Inflammatory macrophage treated with lipopolysaccharide for 1 hour (primary cell): ENCODE results near the gene PAQR8.

Experiments used
- DNase-seq, 2 donors: peaks; one replicate each; pipeline ENCODE4 v3.0.0-alpha.2; 2020 to 2022

Gene PAQR8

DNA sequence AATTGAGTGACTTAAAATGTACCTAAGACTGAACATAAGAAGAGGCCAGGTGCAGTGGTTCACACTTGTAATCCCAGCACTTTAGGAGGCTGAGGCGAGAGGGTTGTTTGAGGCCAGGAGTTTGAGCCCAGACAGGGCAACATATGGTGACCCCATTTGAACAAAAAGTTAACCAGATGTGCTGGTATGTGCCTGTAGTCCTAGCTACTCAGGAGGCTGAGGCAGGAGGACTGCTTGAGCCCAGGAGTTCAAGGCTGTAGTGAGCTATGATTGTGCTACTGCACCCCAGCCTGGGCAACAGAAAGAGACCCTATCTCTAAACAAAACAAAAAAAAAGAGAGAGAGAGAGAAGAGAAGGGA is 10.1 kb upstream of the PAQR8 start:
- DNase-seq: no peak

DNA sequence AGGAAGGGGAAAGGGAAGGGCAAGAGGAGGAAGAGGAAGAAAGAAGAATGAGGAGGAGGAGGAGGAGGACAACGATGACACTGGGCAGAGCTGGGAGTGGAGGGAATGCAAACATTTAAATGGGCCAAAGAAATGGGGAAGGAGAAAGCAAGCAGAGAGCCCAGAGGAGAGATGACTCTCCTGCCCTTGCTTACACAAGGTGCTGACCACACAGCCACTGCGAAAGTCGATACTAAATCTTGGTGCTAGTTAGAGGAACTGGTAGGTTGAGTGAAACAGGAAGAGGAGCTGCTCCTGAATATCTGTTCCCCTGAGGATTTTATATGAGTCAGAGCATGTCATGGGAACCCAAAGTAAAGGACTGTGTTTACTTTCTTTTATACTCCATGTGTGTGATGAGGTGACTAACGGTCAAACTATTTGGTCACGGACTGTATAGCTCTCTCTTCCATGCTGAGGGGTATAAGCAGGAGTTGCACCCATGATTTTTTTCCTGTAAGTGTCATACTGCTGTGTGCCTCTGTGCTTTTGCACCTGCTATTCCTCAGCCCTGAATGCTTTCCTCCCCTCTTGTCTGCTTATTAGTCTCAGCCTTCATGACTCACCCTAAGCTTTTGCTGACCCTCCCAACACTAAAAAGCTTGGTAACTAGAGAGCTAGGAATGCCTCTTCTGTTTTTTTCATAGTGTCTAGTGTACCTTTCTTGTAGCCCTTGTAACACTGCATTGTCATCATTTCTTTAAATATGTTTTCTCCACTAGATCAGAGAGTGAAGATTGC is 9.5 kb upstream of the PAQR8 start:
- peak; percentile 83 to 96 for DNase-seq

DNA sequence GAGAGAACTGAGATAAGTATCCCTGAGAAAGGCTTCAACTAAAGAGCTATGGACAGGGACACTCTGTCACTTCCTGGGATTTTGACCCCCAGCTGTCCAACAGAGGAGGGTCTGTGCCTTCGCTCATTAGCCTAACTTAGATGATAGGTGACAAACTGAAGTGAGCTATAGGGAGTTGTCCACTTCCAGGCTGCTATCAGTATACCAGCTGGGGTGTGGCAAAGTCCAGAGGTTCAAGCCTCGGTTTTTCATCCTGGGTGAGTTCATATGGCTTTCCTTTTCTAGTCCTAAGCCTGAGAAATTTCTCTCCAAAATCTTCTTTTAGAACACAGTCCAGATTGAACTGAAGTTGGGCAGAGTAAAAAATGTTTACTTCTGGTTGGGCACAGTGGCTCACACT is 5.9 kb upstream of the PAQR8 start:
- DNase-seq: no peak

DNA sequence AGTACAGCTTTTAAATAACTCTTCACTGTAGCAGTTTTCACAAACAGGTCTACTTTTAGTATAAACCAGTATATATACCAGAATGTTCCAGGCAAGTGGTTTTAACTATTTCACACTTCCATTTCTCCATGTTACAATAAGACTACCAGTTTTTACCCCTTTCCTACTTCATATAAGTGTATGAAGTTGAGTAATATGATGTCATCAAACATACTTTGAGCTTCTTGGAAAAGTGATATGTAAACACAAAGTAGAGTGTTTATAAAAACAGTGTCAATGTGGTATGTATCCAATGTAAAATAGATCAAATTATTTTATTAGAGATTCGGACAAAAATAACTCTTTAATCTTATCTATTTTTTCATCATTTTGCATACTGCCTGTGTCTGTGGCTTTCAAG is 2.5 kb upstream of the PAQR8 start:
- no peak for DNase-seq

DNA sequence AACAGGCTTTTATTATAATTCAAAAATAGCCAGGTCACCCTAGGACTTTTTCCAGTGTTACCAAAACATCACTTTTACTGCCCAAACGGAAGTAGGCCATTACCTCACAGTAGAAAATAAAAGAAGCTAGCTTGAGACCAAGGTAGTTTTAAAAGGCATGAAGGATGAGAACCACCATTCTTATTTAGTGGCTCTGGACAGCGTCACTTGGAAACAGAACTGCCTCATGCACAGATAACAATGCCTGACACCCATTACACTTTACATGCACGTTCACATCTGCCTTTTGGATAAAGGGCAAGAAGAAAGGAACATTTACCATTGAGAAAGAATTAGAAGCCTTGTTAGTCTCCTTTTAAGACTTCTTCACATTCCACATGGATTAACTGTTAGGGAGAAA is 1.9 kb upstream of the PAQR8 start:
- DNase-seq: no peak

DNA sequence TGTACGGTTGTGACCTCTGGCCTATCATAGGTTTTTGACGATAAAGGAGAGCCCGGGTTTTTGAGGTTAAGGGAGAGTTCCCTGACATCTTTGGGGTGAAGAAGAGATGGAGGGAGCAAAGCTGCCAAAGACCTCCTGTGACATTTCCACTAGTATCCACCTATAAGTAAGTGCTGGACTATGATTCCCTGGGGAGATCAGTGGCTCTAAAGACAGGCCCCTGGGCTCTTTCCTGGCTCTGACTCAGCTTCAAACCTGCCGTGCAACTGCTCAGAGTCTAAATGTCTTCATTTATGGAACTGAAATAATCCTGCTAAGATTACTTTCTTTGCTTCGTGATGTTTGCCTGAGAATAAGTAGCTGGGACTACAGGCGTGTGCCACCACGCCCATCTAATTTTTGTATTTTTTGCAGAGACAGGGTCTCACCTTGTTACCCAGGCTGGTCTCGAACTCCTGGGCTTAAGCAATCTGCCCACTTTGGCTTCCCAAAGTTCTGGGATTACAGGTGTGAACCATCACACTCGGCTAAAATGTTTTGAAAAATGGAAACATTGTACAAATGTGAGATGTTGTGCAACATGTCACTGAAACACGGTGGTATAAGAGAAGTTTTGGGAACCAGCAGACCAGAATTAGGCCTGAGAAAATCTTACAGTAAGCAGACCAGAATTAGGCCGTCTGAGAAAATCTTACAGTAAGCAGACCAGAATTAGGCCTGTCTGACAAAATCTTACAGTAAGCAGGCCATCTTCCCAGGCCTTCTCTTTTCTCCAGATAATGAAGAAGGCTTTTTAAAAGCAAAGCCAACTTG is 1.1 kb upstream of the PAQR8 start:
- DNase-seq: no peak

DNA sequence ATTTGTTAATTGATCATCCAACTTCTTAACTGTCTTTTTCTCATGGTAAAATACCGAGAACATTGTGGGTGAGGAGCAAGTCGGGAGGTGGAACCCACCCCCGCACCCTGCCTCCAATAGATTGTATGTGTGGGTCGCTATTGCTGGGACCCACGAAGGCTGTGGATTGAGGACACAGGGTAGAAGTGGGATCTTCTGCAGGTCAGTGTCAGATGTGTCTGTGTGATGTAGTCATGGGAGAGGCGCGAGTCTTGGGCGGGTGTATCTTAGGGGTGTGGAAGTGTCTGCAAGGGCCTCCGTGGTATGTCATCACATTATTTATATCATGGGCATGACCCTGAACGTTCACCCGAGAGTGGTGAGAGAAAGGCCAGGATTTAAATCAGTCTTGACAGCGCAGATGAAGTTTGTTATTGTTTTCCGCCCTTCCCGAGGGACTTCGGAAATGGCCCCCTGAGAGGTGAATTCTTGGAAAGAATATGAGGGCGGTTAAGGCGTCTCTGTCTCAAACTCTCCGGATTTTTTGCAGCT is 472 bp upstream of the PAQR8 start:
- peak; percentile 38 to 76 for DNase-seq

DNA sequence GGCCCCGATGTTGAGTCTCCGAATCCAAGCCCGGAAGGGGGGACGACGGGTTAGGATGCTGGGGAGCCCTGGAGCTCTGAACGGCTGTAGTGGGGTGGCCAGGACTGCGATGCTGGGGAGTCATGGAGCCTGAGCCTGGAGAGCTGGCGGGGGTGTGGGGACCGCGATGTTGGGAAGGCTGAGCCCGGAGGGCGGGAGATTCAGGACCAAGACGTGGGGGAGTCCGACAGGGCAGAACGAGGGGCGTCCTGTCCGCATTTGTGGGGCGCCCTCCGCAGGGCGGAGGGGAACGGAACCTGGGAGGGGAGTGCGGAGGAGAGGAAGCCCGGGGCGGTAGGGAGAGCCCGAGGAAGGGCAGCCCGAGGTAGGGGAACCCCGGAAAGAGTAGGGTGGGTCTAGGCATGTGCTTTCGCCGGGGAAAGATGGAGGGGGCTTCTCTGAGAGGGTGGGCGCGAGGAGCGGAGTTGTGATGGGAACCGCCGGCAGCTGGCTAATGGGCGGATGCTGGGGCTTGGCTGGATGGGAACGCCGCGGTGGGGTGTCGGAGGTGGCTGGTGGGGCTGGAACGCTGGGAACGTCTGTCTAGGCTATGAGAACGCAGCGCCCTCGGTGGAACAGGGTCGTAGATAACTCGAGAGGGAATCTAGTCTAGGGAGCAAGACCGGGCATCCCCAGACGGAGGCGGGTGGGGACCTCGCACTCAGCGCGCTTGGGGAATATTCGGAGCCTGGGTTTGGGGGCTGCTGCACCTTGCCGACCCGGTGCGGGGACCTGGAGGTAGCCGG is 684 bp downstream of the PAQR8 start:
- DNase-seq: peak in 1 of 2 donors; percentile 38

DNA sequence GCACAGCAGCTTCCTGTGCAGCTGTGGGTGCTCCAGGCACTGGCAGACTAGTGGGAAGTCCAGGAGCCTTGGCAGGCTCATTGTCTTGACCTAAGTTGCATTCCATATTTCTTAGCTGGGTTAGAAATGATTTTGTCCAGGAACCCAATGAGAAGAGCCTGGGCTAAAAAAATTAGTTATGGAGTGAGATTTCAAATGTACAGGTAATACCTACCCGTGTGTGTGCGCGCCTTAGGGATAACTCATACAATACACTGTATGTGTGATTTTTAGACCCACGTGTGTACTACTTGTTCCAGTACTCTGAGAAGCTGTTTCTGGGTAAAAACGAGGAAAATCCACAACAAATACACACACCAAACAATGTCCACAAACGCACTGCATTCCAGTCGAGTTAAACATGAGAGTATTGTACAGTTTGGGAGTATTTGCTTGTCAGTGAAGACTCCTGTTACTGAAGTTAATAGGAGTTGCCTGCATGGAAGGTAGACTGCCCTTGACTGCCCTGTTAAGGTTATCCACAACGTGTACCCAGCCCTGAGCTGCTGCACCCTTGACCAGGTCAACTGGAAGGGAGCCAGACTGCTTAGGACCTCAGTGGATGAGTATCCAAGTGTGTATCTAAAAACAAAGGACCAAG is 1.4 kb downstream of the PAQR8 start:
- no peak for DNase-seq

DNA sequence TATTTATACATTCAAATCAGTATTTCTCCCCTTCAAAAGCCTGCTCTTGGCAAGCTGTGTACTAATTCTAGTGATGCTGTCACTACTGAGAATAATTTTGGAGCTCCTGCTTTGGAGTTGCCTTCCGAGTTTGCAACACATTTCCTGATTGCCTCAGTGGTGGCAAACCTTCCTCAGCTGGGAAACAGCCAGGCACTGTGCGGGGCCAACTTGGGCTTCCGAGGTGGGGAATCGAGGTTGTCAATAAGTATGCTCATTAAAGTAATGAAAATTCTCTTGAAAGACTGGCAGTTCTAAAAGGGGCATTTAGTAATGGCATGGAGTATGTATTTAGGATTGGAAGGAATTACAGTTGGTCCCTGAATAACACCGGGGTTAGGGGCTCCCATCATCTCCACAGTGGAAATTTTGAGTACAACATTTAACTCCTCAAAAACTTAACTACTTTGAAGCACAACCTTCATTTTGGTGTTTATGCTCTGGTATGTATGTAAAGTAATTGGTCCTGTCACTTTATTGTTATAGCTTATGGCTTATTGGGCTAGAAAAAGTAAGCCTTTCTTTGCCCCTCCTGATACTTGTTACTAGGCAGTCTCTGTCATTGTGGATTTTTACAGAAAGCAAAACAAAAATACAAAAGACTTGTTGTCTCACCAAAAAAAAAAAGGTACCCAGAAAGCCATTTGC is 2.7 kb downstream of the PAQR8 start:
- no peak for DNase-seq

DNA sequence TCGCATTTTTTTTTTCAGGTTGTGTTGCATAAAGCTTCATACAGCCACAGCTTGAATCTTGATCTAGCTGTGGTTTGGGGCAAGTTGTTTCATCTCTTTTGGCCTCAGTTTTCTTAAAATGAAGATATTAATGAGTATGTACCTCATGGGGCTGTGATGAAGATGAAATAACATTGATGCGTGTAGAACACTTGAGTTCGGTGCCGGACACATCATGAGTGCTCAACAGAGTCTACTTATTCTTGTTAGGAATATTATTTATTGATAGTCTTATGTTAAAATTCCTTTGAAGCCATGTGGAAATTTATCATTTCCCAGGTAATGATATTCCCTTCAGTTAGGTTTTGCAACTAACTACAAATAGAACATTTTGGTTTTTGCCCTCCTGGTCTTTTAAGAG is 3.4 kb downstream of the PAQR8 start:
- DNase-seq: no peak

DNA sequence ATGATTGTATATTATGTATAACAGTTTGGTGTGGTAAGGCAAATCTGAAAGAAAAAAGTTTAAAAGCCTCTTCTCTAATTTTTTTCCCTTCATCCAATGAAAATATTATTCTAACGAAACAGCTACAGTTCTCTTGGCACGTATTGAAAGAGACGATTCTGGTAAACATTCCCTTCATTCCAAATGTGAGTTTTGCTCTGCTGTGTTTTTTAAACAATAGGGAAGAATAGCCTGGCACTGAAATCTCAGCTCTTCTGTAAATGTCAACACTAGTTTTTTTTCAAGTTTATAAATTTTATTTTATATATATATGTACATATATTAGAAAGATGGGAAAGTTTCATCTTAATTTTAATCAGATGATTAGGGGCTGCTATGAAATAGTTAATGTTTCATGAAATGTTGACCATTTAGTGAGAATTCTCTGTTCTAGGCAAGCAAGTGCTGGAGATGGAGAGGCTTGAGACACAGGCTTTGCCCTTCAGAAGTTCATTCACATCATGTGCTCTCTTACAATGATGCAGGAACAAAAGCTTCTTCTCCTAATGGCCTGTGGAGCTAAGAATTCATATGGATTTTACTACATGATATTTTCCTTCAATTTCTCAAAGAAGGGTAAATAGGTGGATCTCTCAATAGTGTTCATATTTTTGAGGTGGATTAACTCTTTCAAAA is 4.1 kb downstream of the PAQR8 start:
- no peak for DNase-seq

DNA sequence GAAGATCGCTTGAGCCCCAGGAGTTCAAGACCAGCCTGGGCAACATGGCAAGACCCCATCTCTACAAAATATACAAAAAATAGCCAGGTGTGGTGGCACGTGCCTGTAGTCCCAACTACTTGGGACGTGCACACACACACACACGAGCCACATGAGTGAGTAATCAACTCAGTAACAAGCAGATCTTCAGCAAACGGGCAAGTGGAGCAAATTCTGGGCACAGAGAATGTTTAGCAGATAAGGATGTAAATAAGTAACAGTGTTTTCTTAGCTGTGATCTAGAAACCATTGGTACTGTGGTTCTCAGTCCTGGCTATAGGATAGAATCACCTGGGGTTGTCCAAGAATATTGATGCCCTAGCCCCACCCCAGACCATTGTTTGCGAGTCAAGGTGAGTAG is 6.1 kb downstream of the PAQR8 start:
- DNase-seq: no peak

DNA sequence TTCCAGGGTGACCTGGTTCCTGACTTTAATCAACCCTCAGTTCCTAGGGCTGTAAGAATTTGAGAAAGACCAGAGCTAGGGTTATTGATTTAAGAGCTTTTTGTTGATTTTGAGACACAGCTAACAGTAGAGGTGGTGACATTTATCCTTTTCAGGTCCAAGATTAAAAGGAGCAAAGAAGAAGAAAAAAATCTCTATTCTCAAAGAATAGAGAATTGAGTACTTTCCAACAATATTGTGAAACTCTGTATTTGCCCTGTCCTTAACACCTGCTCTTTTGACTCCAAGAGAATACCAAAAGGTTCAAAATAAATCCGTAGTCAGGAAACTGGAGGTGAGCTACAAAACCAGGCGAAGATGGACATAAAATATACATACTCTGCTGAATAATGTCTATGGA is 7.3 kb downstream of the PAQR8 start:
- no peak for DNase-seq

DNA sequence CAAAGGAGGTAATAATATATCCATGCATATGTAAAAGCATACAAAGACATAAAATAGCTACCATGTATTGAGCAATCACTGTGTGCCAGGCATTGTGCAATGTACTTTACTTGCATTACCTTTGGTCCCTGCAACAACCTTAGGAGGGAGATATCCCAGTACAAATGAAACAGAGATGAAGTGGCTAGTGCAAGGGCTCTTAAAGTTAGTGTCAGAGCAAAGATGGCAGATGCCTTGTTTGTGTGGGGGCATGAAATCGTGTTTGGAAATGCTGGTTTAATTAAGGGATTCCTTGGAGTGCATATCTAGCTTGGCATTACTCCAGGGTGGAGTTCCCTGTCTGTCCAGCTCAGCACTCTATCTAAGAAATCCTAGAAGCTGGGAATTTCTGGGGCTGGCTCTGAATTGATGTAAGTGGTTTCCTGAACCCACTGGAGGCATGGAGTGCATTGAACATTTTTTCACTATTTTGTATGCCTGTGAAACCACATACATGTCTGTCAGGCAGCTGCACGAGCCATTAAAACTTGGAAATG is 9.8 kb downstream of the PAQR8 start:
- no peak for DNase-seq

DNA sequence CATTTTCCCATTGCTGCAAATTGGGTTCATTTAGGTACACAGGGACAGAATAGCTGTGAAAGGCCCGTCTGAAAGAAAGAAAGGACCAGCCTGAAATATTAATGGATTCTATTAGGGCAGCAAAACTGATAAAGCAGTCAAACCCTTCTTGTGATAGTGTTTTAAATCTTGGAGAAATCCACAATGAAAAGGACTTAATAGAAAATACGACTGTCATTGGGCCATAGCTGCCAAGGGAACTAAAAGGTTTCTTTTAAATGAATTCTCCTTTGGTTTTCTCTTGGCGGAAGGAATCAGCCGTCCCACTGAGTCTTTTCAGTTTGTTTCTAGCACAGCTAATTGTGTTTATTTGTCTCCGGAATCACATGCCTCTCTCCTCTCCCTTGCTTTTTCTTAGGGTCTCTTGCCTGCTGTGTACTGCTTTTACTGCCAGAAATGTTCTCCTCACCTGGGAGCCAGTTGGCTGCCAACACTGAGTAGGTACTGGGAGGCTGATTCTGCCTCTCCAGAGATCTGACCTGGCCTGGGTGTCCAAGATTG is 11.3 kb downstream of the PAQR8 start:
- no peak for DNase-seq

DNA sequence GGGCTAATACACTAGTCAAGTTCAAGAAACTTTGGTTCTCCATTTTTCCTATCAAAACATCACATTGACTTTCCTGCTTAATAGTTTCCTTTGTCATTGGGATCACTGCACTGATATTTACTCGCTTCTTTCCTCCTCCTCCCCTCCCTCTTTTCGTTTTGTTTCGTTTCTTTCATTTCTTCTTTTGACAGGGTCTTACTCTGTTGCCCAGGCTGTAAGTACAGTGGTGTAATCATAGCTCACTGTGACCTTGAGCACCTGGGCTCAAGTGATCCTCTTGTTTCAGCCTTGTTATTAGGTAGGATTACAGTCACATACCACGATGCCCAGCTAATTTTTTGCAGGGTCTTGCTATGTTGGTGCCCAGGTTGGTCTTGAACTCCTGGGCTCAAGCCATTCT is 12.3 kb downstream of the PAQR8 start:
- DNase-seq: no peak

DNA sequence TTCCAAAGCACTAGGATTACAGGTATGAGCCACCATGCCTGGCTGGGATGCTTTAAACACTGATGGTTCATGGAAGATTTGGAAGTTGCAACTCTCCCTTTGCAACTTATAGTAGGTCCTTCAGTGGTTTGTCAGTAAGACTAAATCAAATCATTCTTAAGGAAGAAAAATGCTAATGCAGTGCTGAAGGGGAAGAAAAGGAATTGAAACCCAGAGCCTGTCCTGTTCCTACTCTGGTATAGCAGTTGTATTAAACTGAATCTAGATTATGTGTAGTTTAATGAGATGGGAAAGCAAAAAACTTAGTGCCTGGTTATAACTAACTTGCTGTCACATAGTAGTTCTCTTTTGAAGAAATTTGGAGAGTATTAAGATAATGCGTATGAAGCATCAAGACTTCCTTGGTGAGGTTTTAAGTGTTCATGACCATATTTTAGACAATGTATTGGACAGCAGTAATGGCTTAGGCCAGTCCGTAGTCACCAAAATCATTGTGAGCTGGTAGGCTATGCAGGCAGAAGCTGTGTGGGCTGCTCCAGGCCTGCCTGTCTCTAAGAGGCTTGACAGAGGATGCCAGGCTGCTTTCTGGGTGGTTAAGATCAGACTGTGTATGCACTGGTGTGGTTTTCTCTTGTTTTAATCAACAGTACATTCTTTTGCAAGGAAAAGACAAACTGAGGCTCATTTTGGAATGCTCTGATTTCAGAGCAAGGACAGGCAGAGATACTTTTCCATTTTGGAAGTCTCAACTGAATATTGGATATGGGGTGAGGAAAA is 14.0 kb downstream of the PAQR8 start:
- no peak for DNase-seq

DNA sequence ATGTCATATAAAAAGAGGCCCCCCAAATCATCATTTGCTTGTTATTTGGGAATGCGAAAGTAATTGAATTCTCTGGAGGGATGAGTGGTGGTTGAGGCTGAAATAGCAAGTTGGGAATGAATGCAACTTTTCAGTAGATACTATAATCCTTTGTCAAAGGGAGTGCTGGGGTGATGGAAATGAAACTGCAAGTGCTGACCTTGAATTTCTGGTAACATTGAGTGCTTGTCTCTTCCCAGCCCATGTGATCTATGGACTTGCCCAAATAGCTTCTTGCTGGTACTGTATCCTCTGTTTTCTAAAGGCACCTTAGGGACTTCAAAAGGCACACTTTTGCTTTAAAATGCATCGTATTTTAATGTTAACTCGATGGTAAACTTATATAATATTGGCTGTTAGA is 14.8 kb downstream of the PAQR8 start:
- no peak for DNase-seq

DNA sequence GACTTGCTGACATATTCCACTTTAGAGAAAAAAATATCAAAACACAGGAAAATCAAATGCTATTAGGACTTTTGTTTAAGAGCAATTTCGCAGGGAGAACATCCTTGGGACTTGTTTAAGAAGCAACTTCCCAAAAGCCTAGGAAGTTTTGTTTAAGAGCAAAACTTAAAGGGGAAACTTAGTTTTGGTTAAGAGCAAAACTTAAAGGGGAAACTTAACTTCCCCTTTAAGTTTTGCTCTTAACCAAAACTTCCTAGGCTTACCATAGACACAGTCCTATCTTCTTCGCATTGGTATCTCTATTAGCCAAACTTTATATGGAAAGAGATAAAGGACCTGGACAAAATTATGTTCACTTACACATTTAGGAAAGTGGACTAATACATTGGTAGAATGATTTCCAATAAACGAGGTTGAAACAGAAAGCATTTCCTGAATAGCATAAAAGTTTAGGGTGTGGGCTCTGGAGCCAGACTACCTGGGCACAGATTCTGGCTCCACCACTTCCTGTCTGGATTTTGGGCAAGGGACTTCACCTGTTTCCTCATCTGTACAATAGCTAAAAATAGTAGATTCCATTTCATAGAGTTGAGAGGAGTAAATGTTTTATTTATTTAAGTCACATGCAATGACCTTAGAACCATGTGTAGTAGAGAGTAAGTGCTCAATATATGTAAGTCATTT is 15.7 kb downstream of the PAQR8 start:
- DNase-seq: peak in 1 of 2 donors; percentile 51
